CD4-positive, alpha-beta T cell treated with Interleukin-12 subunit alpha and Interleukin-12 subunit beta, for 1 hour (primary cell): ENCODE measurements around the gene NCF2.
"Not testable (repeated sequence)": the region's sequence is repeated elsewhere in the genome, so short reads cannot be mapped to it uniquely, and the experiment has no call there.

Experiments
- DNase-seq: peaks from one replicate; pipeline ENCODE4 v3.0.0-alpha.2; 2020

Gene NCF2, protein sequence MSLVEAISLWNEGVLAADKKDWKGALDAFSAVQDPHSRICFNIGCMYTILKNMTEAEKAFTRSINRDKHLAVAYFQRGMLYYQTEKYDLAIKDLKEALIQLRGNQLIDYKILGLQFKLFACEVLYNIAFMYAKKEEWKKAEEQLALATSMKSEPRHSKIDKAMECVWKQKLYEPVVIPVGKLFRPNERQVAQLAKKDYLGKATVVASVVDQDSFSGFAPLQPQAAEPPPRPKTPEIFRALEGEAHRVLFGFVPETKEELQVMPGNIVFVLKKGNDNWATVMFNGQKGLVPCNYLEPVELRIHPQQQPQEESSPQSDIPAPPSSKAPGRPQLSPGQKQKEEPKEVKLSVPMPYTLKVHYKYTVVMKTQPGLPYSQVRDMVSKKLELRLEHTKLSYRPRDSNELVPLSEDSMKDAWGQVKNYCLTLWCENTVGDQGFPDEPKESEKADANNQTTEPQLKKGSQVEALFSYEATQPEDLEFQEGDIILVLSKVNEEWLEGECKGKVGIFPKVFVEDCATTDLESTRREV

DNA sequence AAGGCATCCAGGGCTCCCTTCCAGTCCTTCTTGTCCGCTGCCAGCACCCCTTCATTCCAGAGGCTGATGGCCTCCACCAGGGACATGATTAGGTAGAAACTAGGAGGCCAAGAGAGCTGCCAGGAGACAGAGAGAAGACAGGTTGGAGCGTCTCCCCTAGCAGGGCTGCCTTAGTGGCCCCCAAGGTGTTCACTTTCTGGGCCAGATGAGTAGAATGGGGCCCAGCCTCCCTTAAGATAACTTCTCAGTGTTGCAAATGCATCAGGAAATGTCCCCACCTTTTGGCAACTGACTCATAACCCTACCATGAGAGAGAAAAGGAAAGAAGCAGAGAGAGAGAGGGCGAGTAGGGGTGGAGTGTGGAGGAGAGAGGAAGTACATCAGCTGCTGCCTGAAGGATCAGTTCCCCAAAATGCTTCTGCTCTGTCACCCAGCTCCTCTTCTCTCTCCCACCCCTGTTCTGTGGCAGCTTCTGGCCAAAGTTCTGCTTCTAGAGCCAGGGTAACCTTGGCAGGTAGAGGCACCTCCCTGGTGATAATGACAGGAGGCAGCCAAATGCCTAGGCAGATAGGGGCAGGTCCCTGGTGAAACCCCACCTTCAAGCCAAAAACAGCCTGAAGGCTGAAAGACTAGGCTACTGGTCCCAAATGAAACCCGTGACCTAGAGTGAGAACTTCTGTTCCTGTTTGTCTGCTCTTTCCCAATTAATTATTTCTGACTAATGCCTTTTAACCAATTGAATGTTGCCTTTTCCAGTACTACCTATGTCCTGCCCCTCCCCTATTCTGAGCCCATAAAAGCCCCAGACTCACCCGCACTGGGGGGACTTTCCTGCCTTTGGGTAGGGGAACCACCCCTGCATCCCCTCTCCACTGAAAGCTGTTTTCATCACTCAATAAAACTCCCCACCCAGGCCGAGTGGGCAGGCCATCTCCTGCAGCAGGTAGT, at the start of gene NCF2:
Gene NCF2, minus strand, starts transcription at position 216 of the 948 bp plus-strand sequence. Its CDS starts 130 bp downstream, at position 86.
- DNase-seq = peak; percentile 46

DNA sequence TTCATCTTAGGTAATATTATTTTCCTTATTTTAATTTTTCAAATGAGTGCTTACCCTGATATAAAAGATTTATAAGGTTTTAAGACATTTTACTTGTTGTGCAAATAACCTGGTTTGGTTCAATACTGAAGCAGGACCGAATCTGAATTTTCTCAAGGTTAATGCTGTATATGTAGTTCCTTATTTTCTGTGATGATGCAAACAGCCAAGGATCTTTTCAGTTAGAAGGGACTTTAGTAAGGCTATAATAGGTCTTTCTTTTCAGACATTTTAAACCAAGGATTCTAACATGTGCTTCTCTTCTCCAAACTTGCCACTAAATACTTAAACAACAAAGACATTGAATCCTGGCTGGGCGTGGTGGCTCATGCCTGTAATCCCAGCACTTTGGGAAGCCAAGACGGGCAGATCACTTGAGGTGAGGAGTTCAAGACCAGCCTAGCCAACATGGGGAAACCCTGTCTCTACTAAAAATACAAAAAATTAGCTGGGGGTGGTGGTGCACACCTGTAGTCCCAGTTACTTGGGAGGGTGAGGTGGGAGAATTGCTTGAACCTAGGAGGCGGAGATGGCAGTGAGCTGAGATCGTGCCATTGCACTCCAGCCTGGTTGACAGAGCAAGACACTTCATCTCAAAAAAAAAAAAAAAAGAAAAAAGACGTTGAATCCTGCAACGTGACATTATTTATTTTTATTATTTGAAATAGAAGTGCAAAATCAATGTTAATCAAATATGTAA, 48.6 kb upstream of the NCF2 start:
- no peak for DNase-seq

DNA sequence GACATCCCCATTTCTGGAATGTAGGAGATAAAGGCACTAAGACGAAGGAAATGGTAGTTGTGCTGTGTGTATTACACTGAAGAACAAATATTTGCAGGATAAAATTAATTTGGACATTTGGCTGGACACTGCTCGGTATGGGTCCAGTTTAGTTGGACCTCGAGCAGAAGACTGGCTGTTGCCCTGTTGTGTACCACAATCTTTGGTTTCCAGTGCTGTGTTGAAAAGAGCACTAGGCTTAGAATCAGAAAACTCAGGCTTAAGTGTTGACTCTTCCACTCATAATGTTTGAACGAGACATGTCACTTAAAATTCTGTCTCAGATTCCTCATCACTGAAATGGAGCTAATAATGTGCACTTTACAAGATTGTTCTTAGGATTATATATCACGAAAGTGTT, 46.5 kb upstream of the NCF2 start:
- DNase-seq = no peak

DNA sequence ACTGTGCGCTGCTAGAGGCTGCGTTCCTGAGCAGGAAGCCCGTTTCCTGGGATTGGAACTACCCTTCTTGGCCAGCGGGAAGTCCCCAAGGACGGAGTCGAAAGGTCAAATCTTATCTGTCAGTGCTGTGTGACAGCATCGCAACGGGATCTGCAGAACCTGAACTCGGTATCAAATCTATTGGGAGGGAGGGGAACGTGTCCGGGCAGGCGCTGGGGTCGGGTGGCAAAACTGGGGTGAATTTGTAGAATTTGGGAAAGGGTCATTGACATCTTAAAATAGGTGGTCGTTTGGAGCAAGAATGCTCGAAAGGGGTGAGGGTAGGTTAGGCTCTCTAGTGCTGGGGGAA, 46.0 kb upstream of the NCF2 start:
- no peak for DNase-seq

DNA sequence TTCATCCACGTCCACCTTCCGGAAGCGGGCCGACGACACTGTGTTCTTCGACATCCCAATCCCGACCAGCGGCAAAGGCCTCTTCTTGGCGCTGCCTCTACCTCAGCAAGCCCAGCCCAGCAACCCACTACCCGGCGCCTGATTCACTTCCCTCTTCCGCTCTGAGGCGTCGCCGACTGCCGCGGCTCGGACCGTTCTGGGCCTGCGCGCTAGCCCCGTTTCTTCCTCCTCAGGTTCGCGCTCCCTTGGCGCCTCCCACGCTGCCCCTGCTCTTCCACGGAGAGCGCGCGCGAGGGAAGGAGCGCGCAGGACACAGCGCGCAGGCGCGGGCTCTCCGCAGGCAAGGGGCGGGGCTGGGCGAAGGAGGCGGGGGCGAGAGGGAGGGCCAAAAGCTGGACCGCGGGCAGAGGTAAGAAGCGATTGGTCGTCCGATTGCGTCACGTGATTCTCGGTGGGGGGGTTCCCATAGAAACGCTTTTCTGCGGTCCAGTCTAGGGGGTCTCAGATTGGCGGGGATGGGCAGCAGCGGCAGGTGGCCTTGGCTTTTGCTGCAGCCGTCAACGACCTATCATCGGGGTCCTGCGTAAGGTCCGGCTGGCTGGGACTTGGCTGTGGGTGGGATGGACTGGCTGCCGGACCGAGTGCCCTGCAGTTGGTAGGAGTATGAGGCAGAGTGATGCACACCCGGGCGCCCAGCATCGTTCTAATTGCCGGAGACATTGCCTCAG, 45.5 kb upstream of the NCF2 start, which contains the start of gene ARPC5:
Gene ARPC5, minus strand, starts transcription at position 178 of the 728 bp plus-strand sequence. Its CDS starts 124 bp downstream, at position 54.
- DNase-seq = peak; percentile 97

DNA sequence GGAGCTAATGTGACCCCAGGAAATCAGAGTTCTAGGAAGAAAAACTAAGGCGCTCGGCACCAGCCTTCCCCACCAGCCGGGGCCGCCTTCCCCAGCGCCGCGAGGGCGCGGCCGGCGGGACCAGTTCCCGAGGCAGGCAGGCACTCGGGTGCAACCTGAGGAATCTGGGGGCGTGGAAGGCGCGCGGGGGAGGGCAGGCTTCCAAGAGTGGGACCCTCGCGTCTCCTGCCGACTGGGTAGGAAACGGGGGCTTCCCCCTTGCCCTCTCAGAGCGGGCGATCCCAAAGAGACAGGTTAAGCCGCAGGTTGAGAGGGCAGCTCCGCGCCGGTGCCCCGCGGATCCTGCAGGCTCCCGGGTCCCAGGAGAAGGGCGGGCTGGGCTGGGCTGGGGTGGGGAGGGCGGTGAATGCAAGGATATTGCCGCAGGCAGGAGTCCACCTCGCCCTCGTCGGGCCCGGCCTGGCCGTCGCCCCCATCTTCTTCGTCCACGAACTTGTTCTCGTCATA, 44.9 kb upstream of the NCF2 start:
- DNase-seq = no peak

DNA sequence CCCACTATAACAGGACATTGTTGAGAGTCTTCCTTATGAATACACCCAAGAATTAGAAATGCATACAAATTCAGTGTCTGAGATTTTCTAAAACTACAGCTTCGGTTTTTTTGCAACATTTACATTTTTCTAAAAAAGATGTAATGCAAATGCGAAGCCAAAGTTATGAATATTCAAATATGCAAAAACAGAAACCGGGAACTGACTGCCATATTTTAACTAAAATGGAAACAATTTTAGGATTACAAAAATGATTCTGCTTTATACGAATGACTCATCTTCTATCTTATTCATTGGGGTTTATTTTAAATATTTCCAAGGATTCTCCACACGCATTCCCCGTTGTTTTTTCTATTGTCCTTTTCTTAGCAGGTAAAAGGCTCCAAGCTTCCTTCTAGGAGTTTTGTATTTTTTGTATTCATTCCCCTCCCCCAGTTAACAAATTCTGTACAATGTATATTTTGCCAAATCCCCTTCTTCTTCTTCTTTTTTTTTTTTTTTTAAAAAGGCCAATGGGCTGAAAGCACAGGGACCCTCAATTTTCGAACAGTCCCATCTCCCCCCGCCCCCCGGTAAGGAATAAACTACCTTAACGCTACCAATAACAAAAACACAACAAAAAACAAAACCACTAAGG, 44.3 kb upstream of the NCF2 start:
- no peak for DNase-seq

DNA sequence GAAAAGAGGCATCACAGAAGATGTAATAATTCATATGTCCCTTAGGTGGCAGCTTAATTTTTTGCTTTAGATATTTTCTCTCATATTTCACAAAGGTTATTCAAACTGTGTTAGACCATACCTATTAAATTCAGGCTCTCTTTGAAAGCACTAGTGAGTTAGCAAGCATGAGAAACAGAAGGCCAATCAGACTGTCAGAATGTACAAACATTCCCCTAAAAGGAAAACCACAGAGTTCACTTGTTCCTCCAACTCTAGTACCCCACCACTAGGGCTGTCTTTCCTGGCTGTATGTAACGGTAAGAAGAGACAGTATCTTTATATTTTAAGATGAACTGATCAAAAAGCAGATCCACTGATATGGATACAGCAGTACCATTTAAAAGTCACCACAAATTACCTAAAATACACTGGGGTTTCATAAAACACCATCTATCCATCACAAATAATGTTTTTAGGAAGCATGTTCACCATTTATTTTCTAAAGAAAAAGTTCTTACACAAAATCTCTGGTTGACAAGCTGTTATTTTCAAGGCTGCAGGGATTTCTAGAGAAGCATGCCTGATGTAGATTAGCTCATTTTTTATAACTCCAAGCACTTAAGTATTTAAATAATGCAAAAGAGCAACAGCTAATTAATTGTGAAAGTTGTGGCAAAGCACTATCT, 43.6 kb upstream of the NCF2 start:
- DNase-seq = peak; percentile 72

DNA sequence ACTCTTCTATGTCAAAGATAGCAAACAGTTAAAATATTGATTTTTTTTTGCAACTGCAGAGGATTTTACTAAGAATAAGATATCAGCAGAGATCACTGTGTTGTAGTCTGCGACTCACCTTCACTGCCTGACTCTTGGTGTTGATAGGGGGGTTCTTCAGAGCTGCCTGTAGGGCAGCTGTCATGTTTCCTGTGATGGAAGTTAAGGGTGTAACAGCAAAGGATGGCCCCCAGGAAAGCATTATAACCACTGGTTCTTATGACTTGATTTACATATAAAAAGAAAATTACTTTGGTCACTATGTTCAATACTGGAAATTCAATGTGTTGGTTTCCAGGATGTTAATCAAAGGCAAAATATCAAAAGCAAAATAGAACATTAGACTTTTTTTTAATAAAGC, 42.7 kb upstream of the NCF2 start:
- peak; percentile 21 for DNase-seq

DNA sequence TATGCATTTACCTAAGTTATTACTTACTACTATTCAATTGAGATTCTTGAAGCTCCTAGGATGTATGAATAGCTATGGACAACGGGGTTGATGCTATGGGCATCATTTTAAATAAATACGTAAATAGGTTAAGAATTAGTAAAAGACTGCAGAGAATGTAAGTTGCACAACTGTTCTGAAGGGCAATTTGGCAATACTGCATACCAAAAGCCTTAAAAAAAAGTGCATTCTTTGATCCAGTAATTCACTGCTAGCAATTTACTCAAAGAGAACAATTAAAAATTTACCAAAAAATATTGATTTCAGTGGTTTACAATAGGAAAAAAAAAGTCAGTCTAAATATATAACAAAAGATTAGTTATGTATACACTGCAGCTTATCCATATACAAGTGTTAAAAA, 41.9 kb upstream of the NCF2 start:
- no peak for DNase-seq

DNA sequence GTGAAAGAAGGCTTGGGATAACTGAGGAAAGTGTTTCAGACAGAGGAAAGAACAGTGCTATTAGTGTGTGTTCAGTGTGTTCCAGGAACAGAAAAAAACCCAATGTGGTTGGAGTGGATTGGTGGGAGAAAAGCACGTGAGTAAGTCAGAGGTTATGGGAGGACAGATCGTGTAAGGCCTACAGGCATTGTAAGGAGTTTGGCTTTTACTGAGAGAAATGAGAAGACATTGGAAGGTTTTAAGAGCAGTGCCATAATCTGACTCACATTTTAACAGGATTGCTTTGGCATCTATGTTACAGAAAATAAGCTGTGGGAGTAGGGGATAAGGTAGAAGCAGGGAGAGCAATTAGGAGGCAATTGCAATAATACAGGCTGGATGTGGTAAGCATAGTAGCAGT, 40.5 kb upstream of the NCF2 start:
- DNase-seq = no peak

DNA sequence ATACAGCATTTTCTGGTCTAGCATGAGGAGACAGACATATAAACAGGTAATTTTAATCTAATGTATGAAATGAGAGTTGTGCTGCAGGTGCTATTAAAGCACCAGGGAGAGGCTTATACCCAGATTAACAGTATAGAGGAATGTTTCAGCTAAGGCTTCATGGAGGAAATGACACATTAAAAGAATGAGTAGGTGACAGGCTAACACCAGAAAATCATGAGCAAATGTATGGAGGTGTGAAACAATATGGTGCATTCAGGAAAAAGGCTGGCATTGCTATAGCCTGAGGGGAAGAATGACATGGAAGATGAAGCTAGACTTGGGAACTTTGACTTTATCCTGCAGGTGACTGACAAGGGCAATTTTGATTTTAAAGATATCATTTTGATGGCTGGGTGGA, 38.3 kb upstream of the NCF2 start:
- no peak for DNase-seq

DNA sequence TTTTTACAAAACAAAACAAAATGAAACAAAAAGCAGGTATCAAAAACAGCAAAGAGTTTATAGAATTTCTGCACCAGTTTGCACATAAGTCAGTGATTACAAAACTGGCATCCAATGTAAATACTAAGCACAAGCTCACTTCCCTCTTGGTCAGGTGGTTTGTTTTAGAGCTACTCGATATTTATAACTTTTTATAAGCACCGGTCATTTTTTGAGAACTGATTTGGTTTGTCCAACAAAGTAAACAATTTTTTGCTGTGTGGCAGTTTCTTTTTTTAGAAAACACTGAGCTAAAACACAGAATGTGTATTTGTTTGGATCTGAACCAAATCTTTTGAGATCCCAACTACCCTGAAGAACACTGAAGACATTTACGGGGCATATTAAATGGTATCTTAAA, 36.0 kb upstream of the NCF2 start:
- not testable (repeated sequence) for DNase-seq

DNA sequence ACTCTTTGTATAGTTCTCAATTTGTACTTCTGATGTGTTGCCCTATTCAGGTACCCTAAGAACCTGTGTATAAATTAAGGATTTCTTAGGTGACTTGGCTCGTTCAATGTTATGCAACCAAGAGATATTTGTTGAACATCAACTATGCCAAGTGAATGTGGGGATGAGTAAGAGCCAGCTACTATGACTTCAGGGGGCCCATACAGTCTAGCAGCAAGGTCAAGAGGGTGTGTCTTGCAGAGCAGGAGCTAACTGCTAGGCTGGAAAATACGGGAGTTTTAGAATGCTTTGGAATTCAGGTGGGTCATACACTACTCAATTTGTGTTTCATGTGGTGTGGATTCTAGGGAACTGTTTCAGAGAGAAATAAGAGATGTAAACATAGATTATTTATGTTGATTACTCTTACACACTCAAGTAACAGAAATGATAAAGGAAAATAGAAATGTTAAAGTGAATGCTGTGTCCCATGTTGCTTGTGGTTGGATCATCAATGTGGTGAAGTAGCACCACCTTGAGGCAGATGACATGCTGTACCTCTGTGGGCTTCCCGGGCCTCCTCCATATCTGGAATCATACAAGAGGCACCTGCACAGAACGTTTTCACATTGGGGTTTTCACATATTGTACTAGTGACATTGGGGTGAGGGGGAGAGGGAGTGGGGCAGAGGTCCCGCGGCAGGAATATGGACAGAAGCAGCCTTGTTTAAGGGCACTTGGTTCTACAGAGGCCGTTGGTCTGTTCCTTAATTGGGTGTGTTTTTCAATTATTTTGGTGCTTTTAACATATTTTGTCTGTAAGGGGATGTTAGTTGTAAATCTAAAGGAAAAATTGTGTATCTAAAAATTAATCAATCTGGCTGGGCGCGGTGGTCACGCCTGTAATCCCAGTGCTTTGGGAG, 32.9 kb upstream of the NCF2 start:
- peak; percentile 66 for DNase-seq

DNA sequence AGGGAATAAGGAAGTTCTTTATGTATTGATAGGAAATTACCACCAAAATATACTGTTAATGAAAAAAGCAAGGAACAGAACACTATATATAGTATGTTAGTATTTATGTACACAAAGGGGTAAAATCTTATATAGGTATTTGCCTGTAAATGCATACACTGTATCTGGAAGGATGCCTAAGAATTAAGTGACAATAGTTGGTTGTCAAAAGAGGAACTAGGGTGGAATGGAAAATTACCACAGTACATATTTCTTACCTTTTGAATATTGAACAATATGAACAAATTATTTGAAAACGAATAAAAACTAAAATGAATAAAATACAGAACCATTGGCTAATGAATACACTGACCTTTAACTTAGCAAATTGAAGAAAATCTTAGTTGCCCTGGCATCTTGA, 31.8 kb upstream of the NCF2 start:
- no peak for DNase-seq

DNA sequence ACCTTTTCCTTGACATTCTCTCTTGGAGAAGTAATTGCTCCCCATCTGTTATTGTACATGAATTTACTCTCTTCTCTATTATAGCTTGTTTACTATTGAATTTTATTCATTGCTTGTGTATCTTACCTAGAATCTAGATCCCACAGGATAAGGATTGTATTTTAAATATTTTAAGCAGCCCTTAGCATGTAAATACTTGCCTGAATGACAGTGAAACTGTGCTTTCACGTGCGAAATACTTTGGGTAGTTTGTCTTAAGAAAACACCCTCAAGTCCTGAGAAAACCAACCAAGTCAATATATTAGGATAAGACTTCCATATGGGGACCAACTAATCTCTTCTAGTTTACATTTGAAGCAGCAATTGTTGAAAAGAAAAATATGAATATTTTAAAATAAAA, 30.1 kb upstream of the NCF2 start:
- no peak for DNase-seq

DNA sequence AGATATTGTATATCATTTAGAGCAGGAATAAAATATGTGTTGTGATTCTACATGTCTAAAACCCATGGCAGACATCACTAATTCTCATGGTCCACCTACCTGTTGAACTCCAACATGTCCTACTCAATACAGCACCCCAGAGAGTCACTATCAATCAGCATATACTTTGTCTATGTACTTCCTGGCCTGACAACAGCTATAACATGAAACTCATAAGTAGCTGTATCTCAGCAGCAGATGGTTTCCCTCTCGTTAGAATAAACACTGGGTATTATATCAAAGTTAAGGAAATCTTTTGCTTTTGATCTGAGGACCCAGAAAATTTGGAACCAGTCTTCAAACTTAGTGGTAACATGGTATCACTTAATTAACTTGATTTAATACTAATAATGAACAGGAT, 29.5 kb upstream of the NCF2 start:
- DNase-seq = no peak

DNA sequence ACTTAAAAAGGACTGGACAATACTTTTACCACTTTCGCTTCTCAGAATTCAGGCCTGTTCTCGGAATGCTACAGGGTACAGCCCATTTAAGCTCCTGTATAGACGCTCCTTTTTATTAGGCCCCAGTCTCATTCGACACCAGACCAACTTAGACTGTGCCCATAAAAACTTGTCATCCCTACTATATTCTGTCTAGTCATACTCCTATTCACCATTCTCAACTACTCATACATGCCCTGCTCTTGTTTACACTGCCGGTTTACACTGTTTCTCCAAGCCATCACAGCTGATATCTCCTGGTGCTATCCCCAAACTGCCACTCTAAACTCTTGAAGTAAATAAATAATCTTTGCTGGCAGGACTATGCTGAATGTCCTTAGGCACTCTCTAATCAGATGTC, 27.9 kb upstream of the NCF2 start:
- DNase-seq = not testable (repeated sequence)

DNA sequence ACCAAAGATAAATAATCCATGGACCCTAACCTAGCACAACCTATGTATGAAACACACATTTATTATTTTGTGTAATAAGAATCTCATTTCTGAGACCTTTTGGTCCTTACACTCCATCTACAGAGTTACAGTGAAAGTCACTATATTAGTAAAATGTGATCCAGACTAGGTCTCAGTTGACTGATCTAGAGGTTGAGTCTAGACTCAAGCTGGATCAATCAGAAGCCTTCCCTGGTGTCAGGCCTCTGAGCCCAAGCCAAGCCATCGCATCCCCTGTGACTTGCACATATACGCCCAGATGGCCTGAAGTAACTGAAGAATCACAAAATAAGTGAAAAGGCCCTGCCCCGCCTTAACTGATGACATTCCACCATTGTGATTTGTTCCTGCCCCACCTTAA, 22.7 kb upstream of the NCF2 start:
- not testable (repeated sequence) for DNase-seq

DNA sequence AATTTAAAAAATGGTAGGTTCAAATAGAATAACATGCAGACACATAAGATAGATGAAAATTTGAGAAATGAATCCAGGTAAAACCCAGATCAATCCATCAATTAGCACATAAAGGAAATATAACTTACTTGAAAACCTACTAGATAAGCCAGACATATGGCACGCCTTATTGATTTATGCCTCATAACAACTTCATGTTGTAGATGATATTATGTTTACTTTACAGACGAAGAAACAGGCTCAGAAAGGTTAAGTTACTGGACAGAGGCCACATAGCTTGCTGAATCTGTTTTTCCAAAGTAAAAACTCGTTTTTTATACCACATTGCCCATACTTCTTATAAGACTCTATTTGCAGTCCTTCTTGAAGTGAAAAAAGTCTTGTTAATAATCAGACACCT, 22.1 kb upstream of the NCF2 start:
- DNase-seq = no peak
